CD14-positive monocyte (primary cell): Measurements from ENCODE around the gene COPS6. TPM values are rescaled to one million over a fixed set of nuclear protein-coding genes. Genes with fewer than 3 reads are reported as not detected.

ENCODE experiments used
- DNase-seq, 3 donors: peaks; one replicate each; pipeline ENCODE4 v3.0.0-alpha.2; 2011 to 2022
- H2AFZ ChIP-seq: 2 replicates; pipeline ENCODE4 v1.6.0; 2012; ENCODE audit warnings: mild to moderate bottlenecking, low read depth, low read length, inconsistent platforms; ENCODE audit not compliant: insufficient read depth, poor library complexity, severe bottlenecking
- H3K27ac ChIP-seq, 2 donors: 1 replicate in 1 of 2; 2 replicates in 1 of 2; pipeline ENCODE4 v1.5.1; 2012 to 2013; ENCODE audit warnings: low read length in 2 of 2, control low read depth in 1 of 2, inconsistent platforms in 1 of 2, low read depth in 1 of 2, mild to moderate bottlenecking in 1 of 2
- H3K27me3 ChIP-seq, 2 donors: one replicate each; pipeline versions ENCODE4 v1.6.0 to v1.6.1; 2011 to 2013; ENCODE audit warnings: low read length in 2 of 2; ENCODE audit not compliant: control insufficient read depth in 2 of 2, insufficient read depth in 2 of 2
- H3K36me3 ChIP-seq, 2 donors: replicated peaks in 1 of 2; 1 replicate in 1 of 2; 2 replicates in 1 of 2; pipeline versions ENCODE4 v1.5.1 to v1.6.1; 2012 to 2013; ENCODE audit warnings: low read length in 2 of 2, control low read depth in 1 of 2, inconsistent platforms in 1 of 2, mild to moderate bottlenecking in 1 of 2; ENCODE audit not compliant: insufficient read depth in 2 of 2, control insufficient read depth in 1 of 2
- H3K4me1 ChIP-seq, 2 donors: 1 replicate in 1 of 2; 2 replicates in 1 of 2; pipeline versions ENCODE4 v1.5.1 to v1.6.1; 2012 to 2013; ENCODE audit warnings: low read length in 2 of 2, control low read depth in 1 of 2, inconsistent platforms in 1 of 2, mild to moderate bottlenecking in 1 of 2, moderate library complexity in 1 of 2; ENCODE audit not compliant: insufficient read depth in 2 of 2, control insufficient read depth in 1 of 2
- H3K4me2 ChIP-seq: replicated peaks from 2 replicates; pipeline ENCODE3; 2012; ENCODE audit warnings: low read length, moderate library complexity, mild to moderate bottlenecking; ENCODE audit not compliant: poor library complexity, severe bottlenecking; ENCODE audit errors: extremely low read depth
- H3K4me3 ChIP-seq, 3 experiments: fragments of 200-600 bp in 1 of 3; sonication (generic) in 1 of 3; replicated peaks in 1 of 3; 1 replicate in 2 of 3; 2 replicates in 1 of 3; pipeline ENCODE4 v1.5.1; 2011 to 2013; ENCODE audit warnings: low read length in 3 of 3, mild to moderate bottlenecking in 3 of 3, control low read depth in 2 of 3, low read depth in 2 of 3, inconsistent platforms in 1 of 3, moderate library complexity in 1 of 3
- H3K79me2 ChIP-seq: 2 replicates; pipeline ENCODE4 v1.6.0; 2012; ENCODE audit warnings: mild to moderate bottlenecking, control low read depth, inconsistent platforms, low read length, moderate library complexity; ENCODE audit not compliant: insufficient read depth
- H3K9ac ChIP-seq: 2 replicates; pipeline ENCODE4 v1.6.0; 2017; ENCODE audit warnings: low read length, mild to moderate bottlenecking; ENCODE audit not compliant: insufficient read depth, poor library complexity, severe bottlenecking
- H3K9me3 ChIP-seq, 2 donors: replicated peaks in 1 of 2; 1 replicate in 1 of 2; 2 replicates in 1 of 2; pipeline versions ENCODE4 v1.5.1 to v1.6.1; 2012 to 2013; ENCODE audit warnings: low read length in 2 of 2, control low read depth in 1 of 2; ENCODE audit not compliant: control insufficient read depth in 1 of 2, insufficient read depth in 1 of 2
- H4K20me1 ChIP-seq: 2 replicates; pipeline ENCODE4 v1.6.0; 2012; ENCODE audit warnings: mild to moderate bottlenecking, low read length, control low read depth, moderate library complexity; ENCODE audit not compliant: insufficient read depth
- H3K27ac Mint-ChIP-seq, 7 donors: one replicate each; pipeline ENCODE4 v1.8.0; 2020; ENCODE audit warnings: mild to moderate bottlenecking in 7 of 7, mixed read lengths in 7 of 7, moderate library complexity in 6 of 7, inconsistent platforms in 2 of 7
- H3K27me3 Mint-ChIP-seq, 3 donors: one replicate each; pipeline ENCODE4 v1.8.0; 2021 to 2022; ENCODE audit warnings: low read depth in 3 of 3, mild to moderate bottlenecking in 3 of 3, mixed read lengths in 3 of 3, moderate library complexity in 3 of 3, inconsistent platforms in 1 of 3
- H3K36me3 Mint-ChIP-seq, 2 donors: one replicate each; pipeline ENCODE4 v1.8.0; 2020; ENCODE audit warnings: mixed read lengths in 2 of 2, inconsistent platforms in 1 of 2, mild to moderate bottlenecking in 1 of 2
- H3K4me1 Mint-ChIP-seq: one replicate; pipeline ENCODE4 v1.8.0; 2020; ENCODE audit warnings: mild to moderate bottlenecking, mixed read lengths
- H3K4me3 Mint-ChIP-seq, 2 donors: one replicate each; pipeline ENCODE4 v1.8.0; 2020; ENCODE audit warnings: mild to moderate bottlenecking in 2 of 2, mixed read lengths in 2 of 2, moderate library complexity in 1 of 2
- H3K9me3 Mint-ChIP-seq, 7 donors: one replicate each; pipeline ENCODE4 v1.8.0; 2020 to 2022; ENCODE audit warnings: mixed read lengths in 7 of 7, mild to moderate bottlenecking in 6 of 7, moderate library complexity in 6 of 7, inconsistent platforms in 2 of 7
- CTCF ChIP-seq: fragments of 200-600 bp; IDR thresholded peaks from one replicate; pipeline ENCODE4 v1.8.0; 2022; ENCODE audit warnings: antibody characterized with exemption, mild to moderate bottlenecking
- WGBS: methylation state at CpG from one replicate; pipeline ENCODE4 v1.1.5; 2013; ENCODE audit warnings: missing lambda C conversion rate; ENCODE audit not compliant: insufficient coverage; 5-methylcytosine and 5-hydroxymethylcytosine counted together
- intact Hi-C, 2 donors: fragments of 100-400 bp; cut with micrococcal nuclease; formaldehyde crosslinking; loops; one replicate each; pipeline versions ENCODE4 v1.15.0 to v1.15.1; 2023
- polyA plus RNA-seq, 3 donors: library from polyadenylated mRNA; depleted of rRNA in 1 of 3; unstranded in 2 of 3; stranded (reverse) in 1 of 3; fragments of 300-500 nt in 2 of 3; fragments of >200 nt in 1 of 3; fragmentation: Illumina TruSeq in 2 of 3; gene quantifications; 1 replicate in 2 of 3; 2 replicates in 1 of 3; pipeline ENCODE4 v1.2.3, GENCODE V29; 2012 to 2021

The COPS6 gene
- polyA plus RNA-seq, 3 donors = 77.1 to 119 (median 109) TPM

- Histone ChIP-seq H3K36me3 (peaks cover 36 to 55% of the 10 kb centered on the region in 2 donors), H3K9ac (no peak overlapping the region), H4K20me1 (peaks cover 21% of the 10 kb centered on the region), H2AFZ (no peak overlapping the region), H3K4me1 (peaks cover 27% of the 10 kb centered on the region in 2 donors), H3K4me3 (no peak overlapping the region), H3K79me2 (peaks cover 46% of the 10 kb centered on the region), H3K27me3 (no peaks in the 10 kb centered on the region), H3K27ac (no peak overlapping the region), H3K4me2 (no peak overlapping the region), H3K9me3 (no peaks in the 10 kb centered on the region)
- Mint-ChIP-seq H3K4me1 (peaks cover 28% of the 10 kb centered on the region), H3K36me3 (peaks cover 37 to 53% of the 10 kb centered on the region in 2 donors), H3K27me3 (peaks cover 4 to 15% (median 12%) of the 10 kb centered on the region in 3 donors), H3K27ac (peak overlapping the region in 3 of 7 donors; percentile 10 to 68 (median 20)), H3K4me3 (no peak overlapping the region), H3K9me3 (peaks cover 0 to 7% (median 4%) of the 10 kb centered on the region in 7 donors)
- intact Hi-C loops = no loop called here
- DNase-seq = no peak
- no peak for TF ChIP-seq CTCF
- WGBS = 98% methylated on average over 7 of the region's 7 CpGs
Measured at GRCh38 chr7:100079024-100079560, 9.7 kb upstream of the COPS6 start.

GRCh38 chr7:100080907-100081534 is 7.7 kb upstream of the COPS6 start:
- no peak for TF ChIP-seq CTCF
- Mint-ChIP-seq H3K27ac (peak overlapping the region; percentile 80 to 93 (median 87)), H3K9me3 (peaks cover 0 to 5% (median 0%) of the 10 kb centered on the region in 7 donors), H3K4me1 (peaks cover 34% of the 10 kb centered on the region), H3K27me3 (peaks cover 5 to 15% (median 13%) of the 10 kb centered on the region in 3 donors), H3K36me3 (peaks cover 18 to 33% of the 10 kb centered on the region in 2 donors), H3K4me3 (peak overlapping the region; percentile 82 to 92)
- Histone ChIP-seq H3K36me3 (peaks cover 17 to 35% of the 10 kb centered on the region in 2 donors), H3K9me3 (no peaks in the 10 kb centered on the region), H3K9ac (peak overlapping the region; percentile 86), H3K4me3 (peak overlapping the region; percentile 44 to 94 (median 81)), H4K20me1 (peaks cover 21% of the 10 kb centered on the region), H3K79me2 (peaks cover 46% of the 10 kb centered on the region), H3K27ac (peak overlapping the region; percentile 46 to 86), H3K4me2 (peak overlapping the region; percentile 94), H2AFZ (peak overlapping the region; percentile 81), H3K27me3 (no peaks in the 10 kb centered on the region), H3K4me1 (peaks cover 34% of the 10 kb centered on the region in 2 donors)
- intact Hi-C loops = loop anchor here (10.0 kb wide), 1 partner anchor 66 kb away; the partner anchor contains the start of gene ZKSCAN1 (in 2 of the 2)
- 1% methylated on average over 24 of the region's 34 CpGs for WGBS
- no peak for DNase-seq
